GM18498 (cell line): ENCODE data around the gene ZSWIM8.
"Not testable (repeated sequence)": the region's sequence is repeated elsewhere in the genome, so short reads cannot be mapped to it uniquely, and the experiment has no call there.

Experiments used
- ATAC-seq: cut with Tn5 transposase; IDR thresholded peaks from one replicate; pipeline ENCODE4 v1.9.1; 2021; ENCODE audit warnings: mild to moderate bottlenecking, moderate library complexity; ENCODE audit not compliant: unreplicated experiment

ZSWIM8 gene

GRCh38 chr10:73795491-73795890, 10.1 kb downstream of the ZSWIM8 start:
- ATAC-seq = not testable (repeated sequence)

GRCh38 chr10:73796035-73796434, 10.6 kb downstream of the ZSWIM8 start:
- not testable (repeated sequence) for ATAC-seq

GRCh38 chr10:73796766-73797165, 11.4 kb downstream of the ZSWIM8 start:
- ATAC-seq = no peak

DNA sequence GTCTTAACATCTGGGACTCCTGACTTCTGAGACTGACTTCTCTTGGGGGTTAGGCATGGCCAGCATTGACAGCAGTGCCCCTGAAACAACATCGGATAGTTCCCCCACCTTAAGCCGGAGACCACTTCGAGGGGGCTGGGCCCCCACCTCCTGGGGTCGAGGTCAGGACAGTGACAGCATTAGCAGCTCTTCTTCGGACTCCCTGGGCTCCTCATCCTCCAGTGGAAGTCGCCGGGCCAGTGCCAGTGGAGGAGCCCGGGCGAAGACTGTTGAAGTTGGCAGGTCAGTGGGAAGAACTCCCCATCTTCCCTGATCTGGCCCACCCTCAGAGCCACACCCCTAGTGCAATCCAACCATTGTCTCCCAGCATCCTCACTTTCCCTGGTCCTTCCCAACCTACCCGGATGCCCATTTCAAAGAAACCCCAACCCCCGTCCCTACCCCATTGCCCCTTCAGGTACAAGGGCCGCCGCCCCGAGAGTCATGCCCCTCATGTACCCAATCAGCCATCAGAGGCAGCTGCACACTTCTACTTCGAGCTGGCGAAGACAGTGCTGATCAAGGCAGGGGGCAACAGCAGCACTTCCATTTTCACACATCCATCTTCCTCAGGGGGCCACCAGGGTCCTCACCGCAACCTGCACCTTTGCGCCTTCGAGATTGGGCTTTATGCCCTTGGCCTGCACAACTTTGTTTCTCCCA, 12.1 kb downstream of the ZSWIM8 start:
- no peak for ATAC-seq

DNA sequence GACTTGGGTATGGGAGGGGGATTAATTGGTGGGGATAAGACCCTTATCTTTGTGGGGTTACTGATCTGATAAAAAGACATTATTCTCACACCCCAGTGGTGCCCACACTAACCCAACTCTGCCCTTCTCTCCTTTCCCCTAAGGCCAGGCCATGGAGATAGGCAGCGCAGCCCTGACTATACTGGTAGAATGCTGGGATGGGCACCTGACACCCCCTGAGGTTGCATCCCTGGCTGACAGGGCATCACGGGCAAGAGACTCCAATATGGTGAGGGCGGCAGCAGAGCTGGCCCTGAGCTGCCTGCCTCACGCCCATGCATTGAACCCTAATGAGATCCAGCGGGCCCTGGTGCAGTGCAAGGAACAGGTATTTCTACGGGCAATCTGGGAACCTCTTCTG, 12.7 kb downstream of the ZSWIM8 start:
- ATAC-seq = no peak

GRCh38 chr10:73798927-73799560, 13.6 kb downstream of the ZSWIM8 start:
- no peak for ATAC-seq

- ATAC-seq = no peak
Measured at GRCh38 chr10:73799899-73800559, 14.6 kb downstream of the ZSWIM8 start.

GRCh38 chr10:73800560-73801252, 15.3 kb downstream of the ZSWIM8 start:
- no peak for ATAC-seq

DNA sequence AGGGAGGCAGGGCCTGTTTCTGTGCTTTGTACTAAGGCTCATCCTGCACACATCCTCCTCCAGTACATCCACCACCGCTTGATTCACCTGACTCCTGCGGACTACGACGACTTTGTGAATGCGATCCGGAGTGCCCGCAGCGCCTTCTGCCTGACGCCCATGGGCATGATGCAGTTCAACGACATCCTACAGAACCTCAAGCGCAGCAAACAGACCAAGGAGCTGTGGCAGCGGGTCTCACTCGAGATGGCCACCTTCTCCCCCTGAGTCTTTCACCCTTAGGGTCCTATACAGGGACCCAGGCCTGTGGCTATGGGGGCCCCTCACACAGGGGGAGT, 15.8 kb downstream of the ZSWIM8 start:
- no peak for ATAC-seq

GRCh38 chr10:73802276-73802991, 17.0 kb downstream of the ZSWIM8 start:
- ATAC-seq = no peak

- peak; percentile 64 for ATAC-seq
Measured at GRCh38 chr10:73803680-73804286, 18.4 kb downstream of the ZSWIM8 start.

GRCh38 chr10:73806176-73806950, 21.0 kb downstream of the ZSWIM8 start:
- ATAC-seq = no peak

- no peak for ATAC-seq
Measured at GRCh38 chr10:73807471-73807870, 22.1 kb downstream of the ZSWIM8 start.

DNA sequence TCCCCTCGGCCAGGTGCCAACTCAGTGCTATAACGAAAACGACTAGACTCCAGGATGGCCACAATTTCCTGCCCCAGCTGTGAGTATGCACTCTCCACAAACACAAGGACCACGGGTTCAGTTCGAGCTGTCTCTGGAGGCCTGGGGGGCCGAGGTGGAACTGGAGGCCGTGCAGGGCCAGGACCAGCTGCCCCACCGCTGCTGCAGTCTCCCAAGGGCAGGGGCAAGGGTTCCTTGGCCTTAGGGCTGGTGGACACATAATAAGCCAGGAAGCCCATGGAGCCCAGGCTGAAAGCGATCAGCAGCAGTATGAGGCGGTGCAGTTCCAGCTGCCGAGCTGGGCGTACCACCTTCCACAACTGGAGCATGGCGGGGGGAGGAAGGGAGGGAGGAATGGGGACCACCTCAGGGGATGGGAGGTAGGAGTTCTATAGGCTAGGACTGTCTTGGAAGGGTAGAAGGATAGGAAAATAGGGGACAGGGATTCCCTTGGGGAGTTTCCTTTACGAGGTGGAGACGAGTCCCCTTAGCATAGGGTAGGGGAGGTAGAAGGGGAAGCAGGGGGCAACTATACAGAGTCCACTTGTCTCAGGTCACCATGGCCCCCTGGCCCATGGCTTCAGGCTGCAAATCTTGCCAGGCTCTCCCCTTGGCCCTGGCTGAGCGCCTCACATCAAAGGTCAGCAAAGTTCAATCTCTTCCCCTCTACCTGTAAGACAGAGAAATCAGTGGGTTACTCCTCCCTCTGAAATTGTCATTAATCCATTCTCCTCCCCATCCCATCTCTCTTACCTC, 22.8 kb downstream of the ZSWIM8 start:
- no peak for ATAC-seq

DNA sequence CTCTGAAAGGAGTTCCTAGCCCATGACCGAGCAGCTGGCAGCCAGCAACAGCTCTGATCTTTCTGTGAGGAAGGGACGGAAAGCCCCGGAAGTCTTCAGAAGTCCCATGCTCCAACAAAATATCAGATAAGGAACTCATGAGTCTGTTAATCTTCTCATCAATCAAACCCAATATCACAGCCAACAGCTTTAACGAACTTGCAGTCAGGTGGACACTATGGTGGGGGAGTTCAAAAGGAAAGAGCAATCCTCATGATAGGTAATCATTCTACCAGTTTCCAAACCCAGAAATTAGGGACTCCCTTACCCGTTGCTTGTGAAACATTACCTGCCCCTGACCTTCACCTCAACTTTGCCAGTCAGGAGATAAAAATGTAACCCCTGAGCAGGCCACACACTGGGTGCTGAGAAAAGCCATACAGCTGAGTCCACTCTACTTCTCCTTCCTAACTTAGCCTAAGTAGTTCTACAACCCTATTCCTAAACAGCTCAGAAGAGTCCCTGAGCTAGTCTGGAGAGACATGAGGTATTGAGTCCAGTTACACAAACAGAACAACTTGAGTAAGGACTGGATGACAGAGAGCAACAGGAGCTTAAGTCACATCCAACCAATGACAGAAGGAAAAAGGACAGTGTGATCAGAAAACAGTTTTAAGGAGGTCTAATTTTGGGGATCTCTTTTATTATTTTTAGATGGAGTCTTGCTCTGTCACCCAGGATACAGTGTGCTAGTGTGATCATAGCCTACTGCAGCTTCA, 23.8 kb downstream of the ZSWIM8 start:
- ATAC-seq = no peak

DNA sequence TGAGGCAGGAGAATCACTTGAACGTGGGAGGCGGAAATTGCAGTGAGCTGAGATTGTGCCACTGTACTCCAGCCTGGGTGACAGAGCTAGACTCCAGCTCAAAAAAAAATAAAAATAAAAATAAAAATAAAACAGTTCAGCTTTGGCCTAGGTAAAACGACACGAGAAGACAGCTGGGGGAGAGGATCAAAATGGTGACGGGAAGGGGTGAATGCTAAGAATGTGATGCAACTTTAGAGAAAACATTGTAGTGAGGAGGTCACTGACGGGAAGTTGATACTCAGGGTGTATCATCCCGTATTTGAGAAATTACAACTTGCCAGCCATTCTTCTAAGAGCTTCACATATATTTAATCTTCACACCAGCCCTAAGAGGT, 24.9 kb downstream of the ZSWIM8 start:
- no peak for ATAC-seq

DNA sequence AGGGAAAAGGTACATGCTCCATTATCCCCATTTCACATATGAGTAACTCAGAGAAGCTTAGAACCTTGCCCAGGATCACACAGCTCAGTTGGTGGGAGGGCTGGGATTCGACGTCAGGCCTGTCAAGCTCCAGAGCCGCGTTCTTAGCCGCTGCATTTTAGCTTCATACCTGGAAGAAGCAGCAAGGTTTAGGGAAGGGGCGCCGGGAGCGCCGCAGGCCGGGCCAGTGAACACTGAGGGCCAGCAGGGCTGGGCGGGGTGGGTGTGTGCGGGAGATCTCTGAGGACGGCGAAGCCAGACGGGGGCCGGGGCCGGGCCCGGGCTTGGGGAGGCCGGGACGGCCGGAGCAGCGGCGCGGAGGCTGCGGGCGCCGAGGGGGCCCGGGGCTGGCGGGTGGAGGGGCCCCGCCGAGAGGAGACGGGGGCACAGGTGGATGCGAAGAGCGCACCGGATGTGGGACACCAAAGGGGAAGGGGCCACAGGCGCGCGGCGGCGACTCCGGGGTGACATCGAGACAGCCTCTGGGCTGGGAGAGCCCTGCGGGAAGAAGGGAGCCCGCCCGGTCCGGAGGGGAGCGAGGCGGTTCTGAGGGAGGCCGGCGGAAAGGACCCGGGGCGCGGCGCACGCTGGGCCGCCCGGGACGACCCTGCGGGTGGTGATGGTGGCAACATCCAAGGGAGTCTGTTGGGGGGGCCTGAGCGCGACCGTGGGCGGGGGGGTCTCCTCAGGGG, 25.5 kb downstream of the ZSWIM8 start:
- ATAC-seq = peak; percentile 30

DNA sequence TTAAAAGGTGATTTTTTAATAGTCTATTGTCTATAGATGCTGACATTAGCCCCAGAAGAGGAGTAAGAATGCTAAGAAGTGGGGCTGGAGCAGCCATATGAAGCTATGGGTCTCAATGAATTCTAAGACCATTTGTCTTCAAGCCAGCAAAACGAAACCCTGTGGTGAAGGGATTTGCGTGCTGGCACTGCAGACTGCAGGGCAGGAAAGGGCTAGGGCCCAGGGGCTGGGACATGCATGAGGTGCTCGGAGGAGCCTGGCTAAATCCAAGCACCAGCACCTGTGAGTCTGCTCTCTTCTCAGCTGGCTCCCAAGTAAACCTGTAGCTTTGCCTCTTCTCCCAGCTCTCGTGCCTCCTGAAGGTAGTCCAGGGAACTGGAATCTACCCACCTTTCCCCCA, 27.3 kb downstream of the ZSWIM8 start:
- ATAC-seq = no peak
